Lung (tissue), 12 donors: ENCODE results near the gene SRC. TPM values are rescaled to one million over a fixed set of nuclear protein-coding genes. Genes with fewer than 3 reads are reported as not detected.

Source experiments
- ATAC-seq: fragments of 200-7000 bp; cut with Tn5 transposase; one replicate; pipeline ENCODE4 v1.9.1; 2020; ENCODE audit warnings: moderate number of reproducible peaks; ENCODE audit not compliant: insufficient read depth, low FRiP score
- DNase-seq, 3 donors: peaks; one replicate each; pipeline ENCODE4 v3.0.0-alpha.2; 2013 to 2017
- H3K27ac ChIP-seq, 2 donors: one replicate each; pipeline ENCODE4 v1.5.1; 2013; ENCODE audit warnings: mild to moderate bottlenecking in 2 of 2, moderate library complexity in 2 of 2, control low read depth in 1 of 2, inconsistent platforms in 1 of 2, low read depth in 1 of 2, low read length in 1 of 2
- H3K27me3 ChIP-seq, 3 donors: one replicate each; pipeline ENCODE4 v1.5.1; 2013; ENCODE audit warnings: low read length in 2 of 3; ENCODE audit not compliant: control insufficient read depth in 3 of 3, insufficient read depth in 3 of 3
- H3K36me3 ChIP-seq, 4 donors: one replicate each; pipeline ENCODE4 v1.5.1; 2013; ENCODE audit warnings: low read length in 4 of 4, mild to moderate bottlenecking in 1 of 4, moderate library complexity in 1 of 4; ENCODE audit not compliant: control insufficient read depth in 4 of 4, insufficient read depth in 4 of 4
- H3K4me1 ChIP-seq, 5 donors: one replicate each; pipeline ENCODE4 v1.5.1; 2013; ENCODE audit warnings: low read length in 5 of 5, mild to moderate bottlenecking in 2 of 5, moderate library complexity in 1 of 5; ENCODE audit not compliant: control insufficient read depth in 5 of 5, insufficient read depth in 5 of 5
- H3K4me3 ChIP-seq: one replicate; pipeline ENCODE4 v1.5.1; 2013; ENCODE audit warnings: mild to moderate bottlenecking, control low read depth, moderate library complexity
- H3K9ac ChIP-seq, 2 donors: one replicate each; pipeline ENCODE4 v1.5.1; 2013; ENCODE audit warnings: low read length in 2 of 2, control low read depth in 1 of 2; ENCODE audit not compliant: insufficient read depth in 1 of 2
- H3K9me3 ChIP-seq, 4 donors: one replicate each; pipeline ENCODE4 v1.5.1; 2013; ENCODE audit warnings: low read length in 3 of 4, mild to moderate bottlenecking in 1 of 4, moderate library complexity in 1 of 4; ENCODE audit not compliant: control insufficient read depth in 4 of 4, insufficient read depth in 3 of 4
- CTCF ChIP-seq: IDR thresholded peaks from 2 replicates; pipeline ENCODE4 v1.5.1; 2012; ENCODE audit warnings: mild to moderate bottlenecking; ENCODE audit errors: control extremely low read depth, extremely low read depth
- WGBS, 2 donors: extraction: QIAGEN DNeasy Blood & Tissue Kit; methylation state at CpG; one replicate each; pipeline ENCODE4 v1.1.7; 2013; 5-methylcytosine and 5-hydroxymethylcytosine counted together
- polyA plus RNA-seq, 2 donors: library from polyadenylated mRNA; stranded (reverse); fragments of 200-250 nt; gene quantifications; one replicate each; pipeline ENCODE4 v1.2.1, GENCODE V29; 2013
- total RNA-seq, 2 donors: library from RNA; depleted of rRNA in 1 of 2; stranded (reverse); fragments of >200 nt in 1 of 2; gene quantifications; one replicate each; pipeline ENCODE4 v1.2.1, GENCODE V29; 2014 to 2021
- donor health status: control.
- donor health status: control.
- donor health status: Bipolar disorder and iron deficiency.
- donor health status: healthy.
- donor health status: DM: yes; HTN: yes; CAD: no.

Gene SRC
- total and polyA plus RNA-seq, 4 donors, result 35.6 to 69.5 (median 50.1) TPM

- DNase-seq (peak in 2 of 3 donors; percentile 60 to 67), ATAC-seq (no peak)
- Histone ChIP-seq H3K36me3 (no peaks in the 10 kb centered on the region), H3K4me3 (no peak overlapping the region), H3K27me3 (no peaks in the 10 kb centered on the region), H3K27ac (peak overlapping the region in 1 of 2 donors; percentile 34), H3K9me3 (no peaks in the 10 kb centered on the region), H3K9ac (no peak overlapping the region), H3K4me1 (peaks cover 0 to 17% (median 6%) of the 10 kb centered on the region in 5 donors)
- TF ChIP-seq CTCF, result no peak
- WGBS, 2 donors, result 56 to 63% methylated on average over 12 of the region's 12 CpGs
Measured at GRCh38 chr20:37343212-37343993, 2.5 kb upstream of the SRC start.

- Histone ChIP-seq H3K4me3 (no peak overlapping the region), H3K9me3 (no peaks in the 10 kb centered on the region), H3K36me3 (no peaks in the 10 kb centered on the region), H3K27ac (peak overlapping the region in 1 of 2 donors; percentile 34), H3K4me1 (peaks cover 0 to 17% (median 6%) of the 10 kb centered on the region in 5 donors), H3K9ac (no peak overlapping the region), H3K27me3 (no peaks in the 10 kb centered on the region)
- no peak for ATAC-seq
- no peak for DNase-seq
- no peak for TF ChIP-seq CTCF
- WGBS, 2 donors, result 81 to 85% methylated on average over 4 of the region's 4 CpGs
Measured at GRCh38 chr20:37343994-37344355, 2.0 kb upstream of the SRC start.

GRCh38 chr20:37344506-37345338 lies 1.2 kb upstream of the SRC start:
- peak overlapping the region; percentile 52 for H3K4me3 ChIP-seq
- H3K9ac ChIP-seq, result peak overlapping the region; percentile 49 to 70
- peaks cover 0 to 17% (median 6%) of the 10 kb centered on the region in 5 donors for H3K4me1 ChIP-seq
- H3K27ac ChIP-seq, result peak overlapping the region in 1 of 2 donors; percentile 34
- H3K27me3 ChIP-seq, result no peaks in the 10 kb centered on the region
- H3K9me3 ChIP-seq, result no peaks in the 10 kb centered on the region
- peak; percentile 65 to 82 (median 79) for DNase-seq
- WGBS, 2 donors, result 74 to 88% methylated on average over 10 of the region's 10 CpGs
- TF ChIP-seq CTCF, result no peak
- no peak for ATAC-seq
- H3K36me3 ChIP-seq, result no peaks in the 10 kb centered on the region
